SK-N-MC (cell line): ENCODE data around the gene FBRSL1.

Experiments
- EZH2 ChIP-seq: fragments of 200-600 bp; sonication (generic); IDR thresholded peaks from one replicate; pipeline ENCODE4 v1.6.1; 2017; ENCODE audit warnings: antibody characterized with exemption
- FOXP2 ChIP-seq: optimal IDR thresholded peaks from 2 replicates; pipeline ENCODE3; 2011; ENCODE audit warnings: mild to moderate bottlenecking, moderate library complexity; ENCODE audit not compliant: insufficient read depth; ENCODE audit errors: extremely low read length, control extremely low read depth
- POLR2AphosphoS5 ChIP-seq: IDR thresholded peaks from 2 replicates; pipeline ENCODE4 v1.6.1; 2012; ENCODE audit warnings: mild to moderate bottlenecking, low read depth, low read length, borderline replicate concordance

- TF ChIP-seq POLR2AphosphoS5 (no peak), EZH2 (no peak), FOXP2 (no peak)
Observed at GRCh38 chr12:132494294-132495164, 4.6 kb downstream of the FBRSL1 start.
